Tibial nerve (tissue), 4 donors: Measurements from ENCODE around the gene PDCD6IP. TPM values are rescaled to one million over a fixed set of nuclear protein-coding genes. Genes with fewer than 3 reads are reported as not detected.

Source experiments
- DNase-seq, 2 donors: peaks; one replicate each; pipeline ENCODE4 v3.0.0-alpha.2; 2019; ENCODE audit warnings: low spot score in 2 of 2
- H3K27ac ChIP-seq, 4 donors: fragments of 200-600 bp; sonication (generic) in 3 of 4; one replicate each; pipeline ENCODE4 v1.5.1; 2017 to 2019; ENCODE audit warnings: mild to moderate bottlenecking in 1 of 4
- H3K27me3 ChIP-seq, 2 donors: fragments of 200-600 bp; sonication (generic) in 1 of 2; one replicate each; pipeline versions ENCODE4 v1.5.1 to v1.6.0; 2017 to 2019
- H3K36me3 ChIP-seq, 3 donors: fragments of 200-600 bp; sonication (generic); one replicate each; pipeline ENCODE4 v1.5.1; 2018 to 2019
- H3K4me1 ChIP-seq, 4 donors: fragments of 200-600 bp; sonication (generic) in 3 of 4; one replicate each; pipeline ENCODE4 v1.5.1; 2017 to 2019
- H3K4me3 ChIP-seq, 4 donors: fragments of 200-600 bp; sonication (generic) in 3 of 4; one replicate each; pipeline ENCODE4 v1.5.1; 2017 to 2019; ENCODE audit warnings: mild to moderate bottlenecking in 1 of 4, moderate library complexity in 1 of 4
- H3K9me3 ChIP-seq, 4 donors: fragments of 200-600 bp; sonication (generic) in 3 of 4; one replicate each; pipeline ENCODE4 v1.5.1; 2017 to 2019
- EP300 ChIP-seq, 2 donors: sonication (generic); formaldehyde crosslinking; IDR thresholded peaks; one replicate each; pipeline ENCODE4 v1.6.1; 2017; ENCODE audit warnings: antibody characterized with exemption in 2 of 2, mild to moderate bottlenecking in 1 of 2
- POLR2A ChIP-seq, 2 donors: fragments of 450-650 bp; IDR thresholded peaks; one replicate each; pipeline ENCODE4 v1.6.1; 2017; ENCODE audit warnings: antibody characterized with exemption in 2 of 2, mild to moderate bottlenecking in 2 of 2, moderate library complexity in 2 of 2
- WGBS, 2 donors: methylation state at CpG; one replicate each; pipeline ENCODE4 v1.1.5; 2018; 5-methylcytosine and 5-hydroxymethylcytosine counted together
- total RNA-seq, 4 donors: library from RNA; depleted of rRNA; stranded (reverse); fragments of >200 nt; gene quantifications; one replicate each; pipeline ENCODE4 v1.1.0, GENCODE V29; 2016
- TF ChIP-seq, protein P1 (sequence below), 5 experiments: fragments of 200-600 bp in 3 of 5; fragments of 450-650 bp in 2 of 5; sonication (generic) in 3 of 5; IDR thresholded peaks; one replicate each; pipeline ENCODE4 v1.5.1; 2016 to 2019; ENCODE audit warnings: antibody characterized with exemption in 5 of 5, mild to moderate bottlenecking in 3 of 5, moderate library complexity in 2 of 5

Gene PDCD6IP
- total RNA-seq, 4 donors from 2014 or later: 151 to 436 (median 259) TPM

DNA sequence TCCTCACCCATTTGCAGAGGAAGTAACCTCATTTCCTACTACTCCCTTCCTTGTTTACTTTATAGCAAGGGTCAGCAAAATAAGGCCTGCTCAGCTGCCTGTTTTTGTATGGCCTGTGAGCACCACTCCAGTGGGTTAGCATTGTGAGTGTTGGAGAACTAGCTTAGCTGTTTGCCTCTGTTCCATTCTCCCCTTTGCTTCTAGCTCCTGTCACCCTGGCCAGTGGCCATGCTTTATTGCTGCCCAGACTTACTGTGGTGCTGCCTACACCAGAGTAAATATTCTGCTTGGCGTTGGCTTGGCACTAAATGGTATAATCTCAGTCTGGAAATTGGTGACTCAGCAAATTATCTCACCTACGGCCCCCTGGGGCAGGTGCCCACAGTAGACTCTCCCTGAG lies 8.8 kb downstream of the PDCD6IP start:
- no peaks in the 10 kb centered on the region for H3K27me3 ChIP-seq
- no peak overlapping the region for H3K4me3 ChIP-seq
- H3K9me3 ChIP-seq: no peaks in the 10 kb centered on the region
- peak overlapping the region in 1 of 4 donors; percentile 41 for H3K27ac ChIP-seq
- TF ChIP-seq, protein P1, sequence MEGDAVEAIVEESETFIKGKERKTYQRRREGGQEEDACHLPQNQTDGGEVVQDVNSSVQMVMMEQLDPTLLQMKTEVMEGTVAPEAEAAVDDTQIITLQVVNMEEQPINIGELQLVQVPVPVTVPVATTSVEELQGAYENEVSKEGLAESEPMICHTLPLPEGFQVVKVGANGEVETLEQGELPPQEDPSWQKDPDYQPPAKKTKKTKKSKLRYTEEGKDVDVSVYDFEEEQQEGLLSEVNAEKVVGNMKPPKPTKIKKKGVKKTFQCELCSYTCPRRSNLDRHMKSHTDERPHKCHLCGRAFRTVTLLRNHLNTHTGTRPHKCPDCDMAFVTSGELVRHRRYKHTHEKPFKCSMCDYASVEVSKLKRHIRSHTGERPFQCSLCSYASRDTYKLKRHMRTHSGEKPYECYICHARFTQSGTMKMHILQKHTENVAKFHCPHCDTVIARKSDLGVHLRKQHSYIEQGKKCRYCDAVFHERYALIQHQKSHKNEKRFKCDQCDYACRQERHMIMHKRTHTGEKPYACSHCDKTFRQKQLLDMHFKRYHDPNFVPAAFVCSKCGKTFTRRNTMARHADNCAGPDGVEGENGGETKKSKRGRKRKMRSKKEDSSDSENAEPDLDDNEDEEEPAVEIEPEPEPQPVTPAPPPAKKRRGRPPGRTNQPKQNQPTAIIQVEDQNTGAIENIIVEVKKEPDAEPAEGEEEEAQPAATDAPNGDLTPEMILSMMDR (IDR thresholded peaks at IDR 0.05): no peak
- TF ChIP-seq EP300 (IDR thresholded peaks at IDR 0.05) (no peak), POLR2A (IDR thresholded peaks at IDR 0.05) (no peak)
- 73 to 82% methylated on average over 2 of the region's 2 CpGs for WGBS, 2 donors
- H3K4me1 ChIP-seq: peaks cover 0 to 53% (median 8%) of the 10 kb centered on the region in 4 donors
- no peak for DNase-seq
- peaks cover 0 to 17% (median 0%) of the 10 kb centered on the region in 3 donors for H3K36me3 ChIP-seq

DNA sequence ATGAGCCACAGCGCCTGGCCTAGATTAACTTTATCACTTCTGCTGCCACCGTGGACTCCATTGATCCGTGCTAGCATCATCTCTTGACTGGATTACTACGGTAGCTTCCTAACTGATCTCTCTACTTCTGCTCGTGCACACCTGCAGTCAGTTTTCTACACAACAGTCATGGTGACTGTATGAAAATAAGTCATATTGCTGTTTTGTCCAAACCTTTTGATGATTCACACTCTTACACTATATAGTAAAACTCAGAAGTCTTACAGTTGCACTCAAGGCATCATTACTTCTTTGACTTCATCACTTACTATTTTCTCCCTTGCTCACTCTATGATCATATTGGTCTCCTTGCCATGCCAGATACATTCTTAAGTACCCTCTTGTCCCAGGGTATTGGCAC lies 10.1 kb downstream of the PDCD6IP start:
- no peaks in the 10 kb centered on the region for H3K9me3 ChIP-seq
- TF ChIP-seq POLR2A (IDR thresholded peaks at IDR 0.05) (no peak), EP300 (IDR thresholded peaks at IDR 0.05) (no peak)
- TF ChIP-seq, protein P1 (IDR thresholded peaks at IDR 0.05): no peak
- H3K4me1 ChIP-seq: peaks cover 0 to 50% (median 8%) of the 10 kb centered on the region in 4 donors
- 87 to 96% methylated on average over 5 of the region's 5 CpGs for WGBS, 2 donors
- no peak for DNase-seq
- no peak overlapping the region for H3K27ac ChIP-seq
- H3K4me3 ChIP-seq: no peak overlapping the region
- H3K27me3 ChIP-seq: no peaks in the 10 kb centered on the region
- peaks cover 0 to 10% (median 0%) of the 10 kb centered on the region in 3 donors for H3K36me3 ChIP-seq

DNA sequence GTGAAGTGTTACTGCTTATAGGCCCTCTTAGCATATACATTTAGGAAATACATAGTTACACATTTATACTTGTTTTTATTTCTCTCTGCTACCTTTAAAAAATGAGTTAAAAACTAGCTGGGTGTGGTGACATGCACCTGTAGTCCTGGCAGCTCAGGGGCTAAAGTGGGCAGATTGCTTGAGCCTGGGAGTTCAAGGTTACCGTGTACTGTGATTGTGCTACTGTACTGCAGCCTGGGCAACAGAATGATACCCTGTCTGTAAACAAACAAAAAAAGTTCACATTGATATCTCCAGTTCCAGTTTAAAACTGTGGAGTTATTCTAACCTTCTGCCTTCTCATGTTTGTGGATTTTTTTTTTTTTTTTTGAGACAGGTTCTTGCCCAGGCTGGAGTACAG lies 12.1 kb downstream of the PDCD6IP start:
- H3K27ac ChIP-seq: no peak overlapping the region
- no peak for DNase-seq
- peaks cover 0 to 11% (median 4%) of the 10 kb centered on the region in 3 donors for H3K36me3 ChIP-seq
- H3K9me3 ChIP-seq: no peaks in the 10 kb centered on the region
- H3K4me3 ChIP-seq: no peak overlapping the region
- TF ChIP-seq, protein P1 (IDR thresholded peaks at IDR 0.05): no peak
- TF ChIP-seq POLR2A (IDR thresholded peaks at IDR 0.05) (no peak), EP300 (IDR thresholded peaks at IDR 0.05) (no peak)
- H3K4me1 ChIP-seq: peaks cover 0 to 50% (median 8%) of the 10 kb centered on the region in 4 donors
- 89 to 93% methylated on average over 1 of the region's 1 CpG for WGBS, 2 donors
- H3K27me3 ChIP-seq: no peaks in the 10 kb centered on the region

DNA sequence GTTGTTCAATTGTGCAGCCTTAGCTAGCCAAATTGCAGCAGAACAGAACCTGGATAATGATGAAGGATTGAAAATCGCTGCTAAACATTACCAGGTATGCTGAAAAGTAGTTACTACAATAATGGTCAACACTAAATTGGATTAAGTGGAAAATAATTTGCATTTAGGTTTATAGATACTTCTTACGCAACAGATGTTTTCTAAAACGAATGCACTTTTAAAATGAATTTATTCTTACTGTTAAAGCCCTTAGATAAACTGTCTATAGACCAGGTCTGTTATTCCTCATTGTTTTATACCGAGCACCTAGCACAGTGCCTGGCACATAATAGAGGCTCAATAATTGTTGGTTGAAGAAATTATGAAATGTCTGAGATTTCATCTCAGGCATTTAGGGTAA lies 23.6 kb downstream of the PDCD6IP start:
- WGBS, 2 donors: 93% methylated on average over 4 of the region's 4 CpGs
- Histone ChIP-seq H3K27me3 (no peaks in the 10 kb centered on the region), H3K36me3 (peaks cover 0 to 40% (median 6%) of the 10 kb centered on the region in 3 donors), H3K4me1 (peaks cover 0 to 9% (median 0%) of the 10 kb centered on the region in 4 donors), H3K4me3 (no peak overlapping the region), H3K9me3 (no peaks in the 10 kb centered on the region), H3K27ac (no peak overlapping the region)
- TF ChIP-seq EP300 (IDR thresholded peaks at IDR 0.05): no peak
- TF ChIP-seq, protein P1 (IDR thresholded peaks at IDR 0.05): no peak
- TF ChIP-seq POLR2A (IDR thresholded peaks at IDR 0.05): no peak
- DNase-seq: no peak

DNA sequence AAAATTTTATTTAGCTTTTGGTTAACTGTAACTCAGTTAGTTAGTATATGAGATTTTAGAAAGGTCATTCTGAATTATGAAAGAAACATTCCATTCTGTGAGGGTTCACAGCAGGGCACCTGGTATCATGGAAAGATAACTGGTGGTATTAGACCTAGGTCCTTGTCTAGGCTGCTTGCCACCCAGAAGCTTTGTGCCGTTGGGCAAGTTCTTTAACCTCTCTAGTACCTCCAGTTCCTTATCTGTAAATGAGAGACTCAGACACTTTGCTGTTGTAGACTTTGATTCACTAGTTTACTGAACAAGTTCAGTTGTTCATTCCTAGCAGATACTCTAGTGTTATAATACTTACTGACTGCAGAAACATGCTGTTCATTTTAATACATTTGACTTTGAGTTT lies 25.4 kb downstream of the PDCD6IP start:
- Histone ChIP-seq H3K36me3 (peaks cover 0 to 58% (median 6%) of the 10 kb centered on the region in 3 donors), H3K27ac (no peak overlapping the region), H3K9me3 (no peaks in the 10 kb centered on the region), H3K27me3 (no peaks in the 10 kb centered on the region), H3K4me3 (no peak overlapping the region), H3K4me1 (peaks cover 0 to 5% (median 0%) of the 10 kb centered on the region in 4 donors)
- whole genome bisulfite sequencing, 2 donors: 86 to 90% methylated on average over 1 of the region's 1 CpG
- TF ChIP-seq, protein P1 (IDR thresholded peaks at IDR 0.05): no peak
- TF ChIP-seq EP300 (IDR thresholded peaks at IDR 0.05) (no peak), POLR2A (IDR thresholded peaks at IDR 0.05) (no peak)
- no peak for DNase-seq
